Thyroid gland (tissue), 4 donors: ENCODE results near the gene DNM3. TPM values are rescaled to one million over a fixed set of nuclear protein-coding genes. Genes with fewer than 3 reads are reported as not detected.

ENCODE experiments used
- DNase-seq, 2 donors: peaks; one replicate each; pipeline ENCODE4 v3.0.0-alpha.2; 2019
- H3K27ac ChIP-seq, 3 donors: fragments of 200-600 bp; sonication (generic); 1 replicate in 2 of 3; 2 replicates in 1 of 3; pipeline ENCODE4 v1.5.1; 2016 to 2019; ENCODE audit warnings: mild to moderate bottlenecking in 1 of 3, moderate library complexity in 1 of 3
- H3K27me3 ChIP-seq: fragments of 200-600 bp; sonication (generic); one replicate; pipeline ENCODE4 v1.5.1; 2019
- H3K36me3 ChIP-seq, 2 donors: fragments of 200-600 bp; sonication (generic); one replicate each; pipeline ENCODE4 v1.5.1; 2016 to 2019
- H3K4me1 ChIP-seq, 2 donors: fragments of 200-600 bp; sonication (generic); one replicate each; pipeline ENCODE4 v1.5.1; 2017 to 2019
- H3K4me3 ChIP-seq, 3 donors: fragments of 200-600 bp; sonication (generic); replicated peaks in 1 of 3; 1 replicate in 2 of 3; 2 replicates in 1 of 3; pipeline ENCODE4 v1.5.1; 2016; ENCODE audit warnings: mild to moderate bottlenecking in 1 of 3
- H3K9me3 ChIP-seq: fragments of 200-600 bp; sonication (generic); one replicate; pipeline ENCODE4 v1.5.1; 2017
- POLR2A ChIP-seq, 2 donors: fragments of 450-650 bp; IDR thresholded peaks; one replicate each; pipeline ENCODE4 v1.6.1; 2017; ENCODE audit warnings: antibody characterized with exemption in 2 of 2, mild to moderate bottlenecking in 2 of 2, moderate library complexity in 1 of 2
- whole genome bisulfite sequencing, 2 donors: methylation state at CpG; one replicate each; pipeline ENCODE4 v1.1.5; 2017; 5-methylcytosine and 5-hydroxymethylcytosine counted together
- intact Hi-C: fragments of 100-400 bp; cut with DNase I; formaldehyde crosslinking; loops from one replicate; pipeline ENCODE4 v1.15.1; 2023
- total RNA-seq, 4 donors: library from RNA; depleted of rRNA; stranded (reverse); fragments of >200 nt; gene quantifications; one replicate each; pipeline ENCODE4 v1.2.3, GENCODE V29; 2016
- TF ChIP-seq, protein P1 (sequence below), 6 experiments: fragments of 200-600 bp in 3 of 6; fragments of 450-650 bp in 3 of 6; sonication (generic) in 3 of 6; IDR thresholded peaks; one replicate each; pipeline ENCODE4 v1.5.1; 2016 to 2019; ENCODE audit warnings: antibody characterized with exemption in 6 of 6, mild to moderate bottlenecking in 2 of 6, inconsistent platforms in 1 of 6, moderate library complexity in 1 of 6

DNM3 gene
- total RNA-seq, 4 donors from 2014 or later: 9.0 to 13.6 (median 10.8) TPM

DNA sequence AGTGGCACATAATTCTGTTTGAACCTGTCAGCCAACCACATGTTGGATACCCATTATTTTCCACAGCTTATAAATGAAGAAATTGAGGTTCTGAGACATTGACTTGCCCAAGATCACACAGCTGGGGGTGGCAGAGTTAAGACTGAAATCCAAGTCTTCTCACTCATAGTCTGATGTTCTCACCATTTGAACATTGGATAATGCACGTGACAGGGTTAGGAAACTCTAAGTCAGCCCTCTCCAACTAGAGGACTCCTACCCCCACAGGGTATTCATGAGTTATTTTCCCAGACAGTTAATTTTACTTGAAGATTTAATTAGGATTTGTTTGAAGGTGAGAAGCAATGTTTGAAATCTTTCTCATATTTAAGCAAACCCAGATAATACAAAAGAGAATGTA is 541.1 kb downstream of the DNM3 start:
- no peaks in the 10 kb centered on the region for H3K27me3 ChIP-seq

GRCh38 chr1:172382990-172383389 is 541.7 kb downstream of the DNM3 start:
- no peak overlapping the region for H3K4me3 ChIP-seq
- H3K4me1 ChIP-seq: peaks cover 8 to 9% of the 10 kb centered on the region in 2 donors
- no peaks in the 10 kb centered on the region for H3K27me3 ChIP-seq
- H3K9me3 ChIP-seq: no peaks in the 10 kb centered on the region
- intact Hi-C loops: no loop called here
- H3K36me3 ChIP-seq: no peaks in the 10 kb centered on the region
- TF ChIP-seq POLR2A (IDR thresholded peaks at IDR 0.05): no peak
- TF ChIP-seq, protein P1, sequence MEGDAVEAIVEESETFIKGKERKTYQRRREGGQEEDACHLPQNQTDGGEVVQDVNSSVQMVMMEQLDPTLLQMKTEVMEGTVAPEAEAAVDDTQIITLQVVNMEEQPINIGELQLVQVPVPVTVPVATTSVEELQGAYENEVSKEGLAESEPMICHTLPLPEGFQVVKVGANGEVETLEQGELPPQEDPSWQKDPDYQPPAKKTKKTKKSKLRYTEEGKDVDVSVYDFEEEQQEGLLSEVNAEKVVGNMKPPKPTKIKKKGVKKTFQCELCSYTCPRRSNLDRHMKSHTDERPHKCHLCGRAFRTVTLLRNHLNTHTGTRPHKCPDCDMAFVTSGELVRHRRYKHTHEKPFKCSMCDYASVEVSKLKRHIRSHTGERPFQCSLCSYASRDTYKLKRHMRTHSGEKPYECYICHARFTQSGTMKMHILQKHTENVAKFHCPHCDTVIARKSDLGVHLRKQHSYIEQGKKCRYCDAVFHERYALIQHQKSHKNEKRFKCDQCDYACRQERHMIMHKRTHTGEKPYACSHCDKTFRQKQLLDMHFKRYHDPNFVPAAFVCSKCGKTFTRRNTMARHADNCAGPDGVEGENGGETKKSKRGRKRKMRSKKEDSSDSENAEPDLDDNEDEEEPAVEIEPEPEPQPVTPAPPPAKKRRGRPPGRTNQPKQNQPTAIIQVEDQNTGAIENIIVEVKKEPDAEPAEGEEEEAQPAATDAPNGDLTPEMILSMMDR (IDR thresholded peaks at IDR 0.05): no peak
- H3K27ac ChIP-seq: no peak overlapping the region
- no peak for DNase-seq
- WGBS, 2 donors: 82 to 84% methylated on average over 4 of the region's 4 CpGs

More for the DNA sequence above, 541.1 kb downstream of the DNM3 start:
- DNase-seq: no peak
- peaks cover 8 to 9% of the 10 kb centered on the region in 2 donors for H3K4me1 ChIP-seq
- H3K36me3 ChIP-seq: no peaks in the 10 kb centered on the region
- no peak for TF ChIP-seq POLR2A (IDR thresholded peaks at IDR 0.05)
- TF ChIP-seq, protein P1 (IDR thresholded peaks at IDR 0.05): no peak
- H3K4me3 ChIP-seq: no peak overlapping the region
- intact Hi-C loops: no loop called here
- H3K9me3 ChIP-seq: no peaks in the 10 kb centered on the region
- 85 to 92% methylated on average over 1 of the region's 1 CpG for WGBS, 2 donors
- H3K27ac ChIP-seq: no peak overlapping the region

DNA sequence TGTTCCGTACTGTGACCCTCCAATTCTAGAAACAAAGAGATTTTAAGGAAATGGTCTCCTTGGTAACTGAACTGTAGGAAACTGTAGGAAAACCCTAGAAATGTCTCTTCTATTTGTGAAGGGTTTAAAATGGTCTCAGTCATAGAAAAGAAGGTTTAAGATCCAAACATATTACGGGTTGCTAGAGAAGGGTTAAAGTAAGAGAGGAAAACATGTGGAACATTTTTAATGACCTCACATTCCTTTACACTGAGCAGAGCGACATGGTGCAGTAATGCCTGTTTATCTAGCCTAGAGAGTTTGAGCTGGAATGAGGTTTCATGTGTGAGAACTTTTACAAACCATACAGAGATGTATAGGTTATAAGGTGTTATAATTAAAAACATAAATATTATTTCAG is 542.2 kb downstream of the DNM3 start:
- intact Hi-C loops: no loop called here
- DNase-seq: no peak
- 43 to 50% methylated on average over 3 of the region's 3 CpGs for WGBS, 2 donors
- Histone ChIP-seq H3K4me1 (peaks cover 8 to 9% of the 10 kb centered on the region in 2 donors), H3K4me3 (no peak overlapping the region), H3K27ac (peak overlapping the region in 1 of 3 donors; percentile 7), H3K36me3 (no peaks in the 10 kb centered on the region), H3K27me3 (no peaks in the 10 kb centered on the region), H3K9me3 (no peaks in the 10 kb centered on the region)
- no peak for TF ChIP-seq POLR2A (IDR thresholded peaks at IDR 0.05)
- TF ChIP-seq, protein P1 (IDR thresholded peaks at IDR 0.05): no peak

GRCh38 chr1:172384656-172385055 is 543.4 kb downstream of the DNM3 start:
- no peaks in the 10 kb centered on the region for H3K27me3 ChIP-seq
- no peak overlapping the region for H3K4me3 ChIP-seq
- no peak for DNase-seq
- no peaks in the 10 kb centered on the region for H3K36me3 ChIP-seq
- TF ChIP-seq POLR2A (IDR thresholded peaks at IDR 0.05): no peak
- TF ChIP-seq, protein P1 (IDR thresholded peaks at IDR 0.05): no peak
- no peak overlapping the region for H3K27ac ChIP-seq
- WGBS, 2 donors: 92 to 100% methylated on average over 1 of the region's 1 CpG
- H3K9me3 ChIP-seq: no peaks in the 10 kb centered on the region
- intact Hi-C loops: no loop called here
- peaks cover 9 to 11% of the 10 kb centered on the region in 2 donors for H3K4me1 ChIP-seq

GRCh38 chr1:172386046-172386445 is 544.7 kb downstream of the DNM3 start:
- peaks cover 18 to 22% of the 10 kb centered on the region in 2 donors for H3K4me1 ChIP-seq
- H3K36me3 ChIP-seq: no peaks in the 10 kb centered on the region
- intact Hi-C loops: no loop called here
- TF ChIP-seq POLR2A (IDR thresholded peaks at IDR 0.05): no peak
- TF ChIP-seq, protein P1 (IDR thresholded peaks at IDR 0.05): no peak
- WGBS, 2 donors: 94 to 98% methylated on average over 2 of the region's 2 CpGs
- H3K27ac ChIP-seq: no peak overlapping the region
- no peak overlapping the region for H3K4me3 ChIP-seq
- H3K27me3 ChIP-seq: no peaks in the 10 kb centered on the region
- no peaks in the 10 kb centered on the region for H3K9me3 ChIP-seq
- DNase-seq: no peak
